Ishikawa (cell line): ENCODE data around the gene ABCG5.

Experiments used
- CREB1 ChIP-seq: IDR thresholded peaks from 2 replicates; pipeline ENCODE4 v1.6.1; 2012; ENCODE audit warnings: low read depth
- EGR1 ChIP-seq: IDR thresholded peaks from 2 replicates; pipeline ENCODE4 v1.6.1; 2012
- MAX ChIP-seq: IDR thresholded peaks from 2 replicates; pipeline ENCODE4 v1.6.1; 2012
- RAD21 ChIP-seq: IDR thresholded peaks from 2 replicates; pipeline ENCODE4 v1.6.1; 2012; ENCODE audit warnings: low read depth
- REST ChIP-seq: IDR thresholded peaks from 2 replicates; pipeline ENCODE4 v1.6.1; 2012; ENCODE audit warnings: low read depth, mild to moderate bottlenecking
- TAF1 ChIP-seq: IDR thresholded peaks from 2 replicates; pipeline ENCODE4 v1.6.1; 2012; ENCODE audit warnings: low read depth, mild to moderate bottlenecking
- YY1 ChIP-seq: IDR thresholded peaks from 2 replicates; pipeline ENCODE4 v1.6.1; 2012; ENCODE audit warnings: low read depth
- ZBTB7A ChIP-seq: IDR thresholded peaks from 2 replicates; pipeline ENCODE4 v1.6.1; 2012; ENCODE audit warnings: low read depth

GRCh38 chr2:43810888-43811287 is 27.8 kb downstream of the ABCG5 start:
- TF ChIP-seq YY1 (no peak), ZBTB7A (no peak), MAX (no peak), REST (no peak), CREB1 (no peak), TAF1 (no peak), RAD21 (no peak), EGR1 (no peak)
